HCT116 (cell line): ENCODE results near the gene NTRK3.

ENCODE experiments used
- EZH2phosphoT487 ChIP-seq: fragments of 200-600 bp; IDR thresholded peaks from 2 replicates; pipeline ENCODE4 v1.6.1; 2018; ENCODE audit warnings: antibody characterized with exemption, borderline replicate concordance
- POLR2A ChIP-seq: IDR thresholded peaks from 2 replicates; pipeline ENCODE4 v1.7.0; 2011; ENCODE audit warnings: borderline replicate concordance; ENCODE audit not compliant: insufficient read depth, insufficient read length; ENCODE audit errors: extremely low read depth
- REST ChIP-seq: IDR thresholded peaks from 2 replicates; pipeline ENCODE4 v1.6.1; 2012; ENCODE audit warnings: low read depth
- SP1 ChIP-seq: IDR thresholded peaks from 2 replicates; pipeline ENCODE4 v1.6.1; 2012; ENCODE audit warnings: low read depth
- SRF ChIP-seq: IDR thresholded peaks from 2 replicates; pipeline ENCODE4 v1.6.1; 2012; ENCODE audit warnings: low read depth
- YY1 ChIP-seq: IDR thresholded peaks from 2 replicates; pipeline ENCODE4 v1.6.1; 2011; ENCODE audit warnings: low read length, low read depth, moderate library complexity, mild to moderate bottlenecking; ENCODE audit not compliant: insufficient replicate concordance; ENCODE audit errors: extremely low read depth
- TF ChIP-seq, protein P1 (sequence below), 3 experiments: fragments of 200-600 bp in 1 of 3; sonication (generic) in 1 of 3; IDR thresholded peaks in 2 of 3; conservative IDR thresholded peaks in 1 of 3; 2 replicates each; pipeline ENCODE4 v1.5.1; 2012 to 2017; ENCODE audit warnings: low read depth in 2 of 3, low read length in 2 of 3, antibody characterized with exemption in 1 of 3, borderline replicate concordance in 1 of 3, control low read depth in 1 of 3, mild to moderate bottlenecking in 1 of 3, mixed read lengths in 1 of 3, mixed run types in 1 of 3, moderate library complexity in 1 of 3; ENCODE audit not compliant: insufficient read depth in 1 of 3

DNA sequence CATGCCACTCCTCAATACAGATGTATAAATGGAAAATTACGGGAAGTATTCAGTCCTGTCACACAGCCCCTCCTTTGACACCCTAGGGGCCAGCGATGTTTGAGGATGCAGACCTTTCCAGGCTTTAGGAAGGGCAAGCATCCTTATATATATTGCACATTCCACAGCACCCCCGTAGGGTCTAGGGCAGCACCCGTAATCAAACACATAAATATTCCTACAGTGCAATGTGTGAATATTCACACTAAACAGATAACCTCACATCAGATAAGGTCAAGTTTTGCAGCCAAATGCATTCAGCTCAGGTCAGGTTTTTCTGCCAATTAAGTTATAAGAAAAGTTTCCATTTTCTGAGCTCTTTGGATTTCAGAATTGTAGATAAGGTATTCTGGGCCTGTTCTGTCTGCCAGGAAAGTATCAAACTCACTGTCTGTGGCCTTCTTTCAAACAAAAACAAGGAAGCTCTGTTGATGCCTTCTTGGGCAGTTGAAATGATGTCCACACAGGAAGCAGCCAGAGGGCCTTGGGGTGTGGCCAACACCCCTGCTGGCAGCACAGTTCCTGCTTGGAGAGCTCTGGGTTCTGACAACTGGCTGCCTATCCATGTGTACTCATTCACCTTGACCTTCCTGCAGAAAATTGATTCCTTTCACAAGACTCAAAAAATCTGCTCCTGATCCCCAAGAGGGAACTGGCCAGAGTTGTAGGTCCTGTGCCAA, 427.0 kb downstream of the NTRK3 start:
- TF ChIP-seq, protein P1, sequence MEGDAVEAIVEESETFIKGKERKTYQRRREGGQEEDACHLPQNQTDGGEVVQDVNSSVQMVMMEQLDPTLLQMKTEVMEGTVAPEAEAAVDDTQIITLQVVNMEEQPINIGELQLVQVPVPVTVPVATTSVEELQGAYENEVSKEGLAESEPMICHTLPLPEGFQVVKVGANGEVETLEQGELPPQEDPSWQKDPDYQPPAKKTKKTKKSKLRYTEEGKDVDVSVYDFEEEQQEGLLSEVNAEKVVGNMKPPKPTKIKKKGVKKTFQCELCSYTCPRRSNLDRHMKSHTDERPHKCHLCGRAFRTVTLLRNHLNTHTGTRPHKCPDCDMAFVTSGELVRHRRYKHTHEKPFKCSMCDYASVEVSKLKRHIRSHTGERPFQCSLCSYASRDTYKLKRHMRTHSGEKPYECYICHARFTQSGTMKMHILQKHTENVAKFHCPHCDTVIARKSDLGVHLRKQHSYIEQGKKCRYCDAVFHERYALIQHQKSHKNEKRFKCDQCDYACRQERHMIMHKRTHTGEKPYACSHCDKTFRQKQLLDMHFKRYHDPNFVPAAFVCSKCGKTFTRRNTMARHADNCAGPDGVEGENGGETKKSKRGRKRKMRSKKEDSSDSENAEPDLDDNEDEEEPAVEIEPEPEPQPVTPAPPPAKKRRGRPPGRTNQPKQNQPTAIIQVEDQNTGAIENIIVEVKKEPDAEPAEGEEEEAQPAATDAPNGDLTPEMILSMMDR (IDR thresholded peaks at IDR 0.05 in 2 of 3, conservative IDR thresholded peaks at IDR 0.05 in 1 of 3; ENCODE audit: borderline replicate concordance in 1 of 3, insufficient read depth in 1 of 3, low read depth in 2 of 3, low read length in 2 of 3), result no peak
- TF ChIP-seq REST, result no peak
- no peak for TF ChIP-seq POLR2A
- TF ChIP-seq SRF, result no peak
- TF ChIP-seq EZH2phosphoT487, result no peak
- TF ChIP-seq SP1, result no peak
- no peak for TF ChIP-seq YY1
